HG03521 (cell line): ENCODE data around the gene CTNND2.
"Not testable (repeated sequence)": the region's sequence is repeated elsewhere in the genome, so short reads cannot be mapped to it uniquely, and the experiment has no call there.

Experiments used
- ATAC-seq: cut with Tn5 transposase; IDR thresholded peaks from one replicate; pipeline ENCODE4 v1.9.1; 2021; ENCODE audit warnings: mild to moderate bottlenecking, moderate library complexity; ENCODE audit not compliant: unreplicated experiment

The CTNND2 gene

GRCh38 chr5:11346336-11346735 lies 557.9 kb downstream of the CTNND2 start:
- ATAC-seq = no peak

GRCh38 chr5:11335881-11336760 lies 568.1 kb downstream of the CTNND2 start:
- no peak for ATAC-seq

- ATAC-seq = no peak
Observed at GRCh38 chr5:11334404-11334803, 569.8 kb downstream of the CTNND2 start.

- ATAC-seq = no peak
Observed at GRCh38 chr5:11329679-11330078, 574.6 kb downstream of the CTNND2 start.

- ATAC-seq = no peak
Observed at GRCh38 chr5:11324521-11325289, 579.5 kb downstream of the CTNND2 start.

GRCh38 chr5:11323761-11324160 lies 580.5 kb downstream of the CTNND2 start:
- ATAC-seq = no peak

GRCh38 chr5:11322133-11322532 lies 582.1 kb downstream of the CTNND2 start:
- no peak for ATAC-seq

GRCh38 chr5:11319836-11320580 lies 584.2 kb downstream of the CTNND2 start:
- ATAC-seq = no peak

GRCh38 chr5:11313694-11314093 lies 590.6 kb downstream of the CTNND2 start:
- not testable (repeated sequence) for ATAC-seq

- ATAC-seq = no peak
Observed at GRCh38 chr5:11311731-11312130, 592.5 kb downstream of the CTNND2 start.

GRCh38 chr5:11311272-11311671 lies 593.0 kb downstream of the CTNND2 start:
- ATAC-seq = no peak

GRCh38 chr5:11310158-11310557 lies 594.1 kb downstream of the CTNND2 start:
- ATAC-seq = no peak

GRCh38 chr5:11306365-11306764 lies 597.9 kb downstream of the CTNND2 start:
- ATAC-seq = no peak

GRCh38 chr5:11305245-11305644 lies 599.0 kb downstream of the CTNND2 start:
- ATAC-seq = no peak

- ATAC-seq = no peak
Observed at GRCh38 chr5:11304641-11305040, 599.6 kb downstream of the CTNND2 start.

GRCh38 chr5:11302663-11303062 lies 601.6 kb downstream of the CTNND2 start:
- no peak for ATAC-seq

GRCh38 chr5:11301171-11301570 lies 603.1 kb downstream of the CTNND2 start:
- no peak for ATAC-seq

- no peak for ATAC-seq
Observed at GRCh38 chr5:11300736-11301135, 603.5 kb downstream of the CTNND2 start.

- ATAC-seq = no peak
Observed at GRCh38 chr5:11298877-11299276, 605.4 kb downstream of the CTNND2 start.

GRCh38 chr5:11293523-11293922 lies 610.7 kb downstream of the CTNND2 start:
- ATAC-seq = no peak

GRCh38 chr5:11292648-11293356 lies 611.4 kb downstream of the CTNND2 start:
- no peak for ATAC-seq
